Stimulated activated CD4-positive, alpha-beta T cell treated with anti-CD3 and anti-CD28 coated beads, Interleukin-4, amount 100 ng/mL, for 4 hours (primary cell): ENCODE measurements around the gene MAN1B1.

Source experiments
- DNase-seq, 2 experiments: peaks; one replicate each; pipeline ENCODE4 v3.0.0-alpha.2; 2020

MAN1B1 gene

GRCh38 chr9:137088121-137088520 lies 1.3 kb downstream of the MAN1B1 start:
- DNase-seq, result no peak

GRCh38 chr9:137089232-137089947 lies 2.6 kb downstream of the MAN1B1 start:
- DNase-seq, result no peak

- DNase-seq, result peak; percentile 78 to 84
Measured at GRCh38 chr9:137095664-137096517, 9.1 kb downstream of the MAN1B1 start.

- no peak for DNase-seq
Measured at GRCh38 chr9:137096785-137097546, 10.2 kb downstream of the MAN1B1 start.

GRCh38 chr9:137097761-137098462 lies 11.1 kb downstream of the MAN1B1 start:
- no peak for DNase-seq

GRCh38 chr9:137099231-137099630 lies 12.4 kb downstream of the MAN1B1 start:
- no peak for DNase-seq

- DNase-seq, result no peak
Measured at GRCh38 chr9:137103206-137103999, 16.6 kb downstream of the MAN1B1 start.

GRCh38 chr9:137105814-137106661 lies 19.3 kb downstream of the MAN1B1 start:
- no peak for DNase-seq

- no peak for DNase-seq
Measured at GRCh38 chr9:137106662-137107250, 20.0 kb downstream of the MAN1B1 start.

GRCh38 chr9:137107312-137107921 lies 20.6 kb downstream of the MAN1B1 start:
- DNase-seq, result no peak

GRCh38 chr9:137107982-137108381 lies 21.2 kb downstream of the MAN1B1 start:
- no peak for DNase-seq

GRCh38 chr9:137108608-137109249 lies 21.9 kb downstream of the MAN1B1 start:
- DNase-seq, result no peak

GRCh38 chr9:137109250-137110146 lies 22.7 kb downstream of the MAN1B1 start:
- no peak for DNase-seq

GRCh38 chr9:137110147-137110910 lies 23.5 kb downstream of the MAN1B1 start:
- no peak for DNase-seq

GRCh38 chr9:137110911-137111787 lies 24.4 kb downstream of the MAN1B1 start:
- DNase-seq, result no peak

GRCh38 chr9:137111788-137112563 lies 25.2 kb downstream of the MAN1B1 start:
- DNase-seq, result no peak
